Embryonic facial prominence (tissue), 1 donor: ENCODE measurements around the gene MSI2.

Experiments
- DNase-seq: peaks from one replicate; pipeline ENCODE4 v3.0.0-alpha.2; 2016; ENCODE audit errors: extremely low spot score

Gene MSI2

GRCh38 chr17:57457188-57457587, 200.9 kb downstream of the MSI2 start:
- DNase-seq: no peak

GRCh38 chr17:57458718-57459285, 202.5 kb downstream of the MSI2 start:
- no peak for DNase-seq

- DNase-seq: no peak
Measured at GRCh38 chr17:57459286-57459915, 203.1 kb downstream of the MSI2 start.

- DNase-seq: no peak
Measured at GRCh38 chr17:57461082-57461481, 204.8 kb downstream of the MSI2 start.

- DNase-seq: no peak
Measured at GRCh38 chr17:57462007-57462579, 205.8 kb downstream of the MSI2 start.

GRCh38 chr17:57463103-57463885, 207.0 kb downstream of the MSI2 start:
- no peak for DNase-seq

GRCh38 chr17:57464191-57464864, 208.0 kb downstream of the MSI2 start:
- DNase-seq: no peak

- DNase-seq: no peak
Measured at GRCh38 chr17:57465610-57466009, 209.3 kb downstream of the MSI2 start.

GRCh38 chr17:57466017-57466471, 209.7 kb downstream of the MSI2 start:
- no peak for DNase-seq

GRCh38 chr17:57466521-57466920, 210.2 kb downstream of the MSI2 start:
- DNase-seq: no peak

- no peak for DNase-seq
Measured at GRCh38 chr17:57467226-57467625, 210.9 kb downstream of the MSI2 start.

- no peak for DNase-seq
Measured at GRCh38 chr17:57467801-57468200, 211.5 kb downstream of the MSI2 start.

- DNase-seq: no peak
Measured at GRCh38 chr17:57468932-57469775, 212.8 kb downstream of the MSI2 start.

- no peak for DNase-seq
Measured at GRCh38 chr17:57470906-57471305, 214.6 kb downstream of the MSI2 start.

GRCh38 chr17:57471868-57472368, 215.6 kb downstream of the MSI2 start:
- DNase-seq: no peak

- DNase-seq: no peak
Measured at GRCh38 chr17:57475796-57476195, 219.5 kb downstream of the MSI2 start.

GRCh38 chr17:57477522-57478362, 221.4 kb downstream of the MSI2 start:
- no peak for DNase-seq

GRCh38 chr17:57478478-57479250, 222.3 kb downstream of the MSI2 start:
- DNase-seq: no peak
